ENCODE results near the gene ZNF419.
"Not testable (repeated sequence)": the region's sequence is repeated elsewhere in the genome, so short reads cannot be mapped to it uniquely, and the experiment has no call there.

Gene ZNF419

GRCh38 chr19:57477191-57478008, 10.2 kb upstream of the ZNF419 start, which contains the start of gene ZNF772:
ZNF772 (minus strand) TSS chr19:57477566; CDS start chr19:57477309, 257 bp downstream.
- Histone ChIP-seq H3K36me3 (ENCODE audit: control insufficient read depth, insufficient read depth, low read length) (peaks cover 18% of the 10 kb centered on the region), H3K27ac (ENCODE audit: insufficient read depth, low read length, poor library complexity, severe bottlenecking) (peak within 1 kb of the TSS; percentile 67), H3K9me3 (ENCODE audit: control insufficient read depth, low read length) (peaks cover 42% of the 10 kb centered on the region), H3K4me1 (ENCODE audit: control insufficient read depth, insufficient read depth, low read length, poor library complexity, severe bottlenecking) (no peaks in the 10 kb centered on the region), H3K4me3 (ENCODE audit: insufficient read depth, low read depth, low read length, poor library complexity, severe bottlenecking) (peak within 1 kb of the TSS; percentile 79), H3K27me3 (replicated peaks; ENCODE audit: control insufficient read depth, insufficient read depth, low read length, poor library complexity, severe bottlenecking) (no peaks in the 10 kb centered on the region)
- DNase-seq: peak; percentile 74 to 84 (median 81)

GRCh38 chr19:57488299-57488644, 722 bp downstream of the ZNF419 start:
- H3K36me3 ChIP-seq (ENCODE audit: control insufficient read depth, insufficient read depth, low read length): peaks cover 30% of the 10 kb centered on the region
- H3K4me3 ChIP-seq (ENCODE audit: insufficient read depth, low read depth, low read length, poor library complexity, severe bottlenecking); DNase-seq; H3K4me1 ChIP-seq (ENCODE audit: control insufficient read depth, insufficient read depth, low read length, poor library complexity, severe bottlenecking); H3K9me3 ChIP-seq (ENCODE audit: control insufficient read depth, low read length); H3K27ac ChIP-seq (ENCODE audit: insufficient read depth, low read length, poor library complexity, severe bottlenecking); H3K27me3 ChIP-seq (replicated peaks; ENCODE audit: control insufficient read depth, insufficient read depth, low read length, poor library complexity, severe bottlenecking): not testable (repeated sequence)

GRCh38 chr19:57499332-57499679, 11.8 kb downstream of the ZNF419 start:
- not testable (repeated sequence) for H3K27ac ChIP-seq (ENCODE audit: insufficient read depth, low read length, poor library complexity, severe bottlenecking); H3K27me3 ChIP-seq (replicated peaks; ENCODE audit: control insufficient read depth, insufficient read depth, low read length, poor library complexity, severe bottlenecking); H3K4me1 ChIP-seq (ENCODE audit: control insufficient read depth, insufficient read depth, low read length, poor library complexity, severe bottlenecking); H3K9me3 ChIP-seq (ENCODE audit: control insufficient read depth, low read length); DNase-seq
- H3K36me3 ChIP-seq (ENCODE audit: control insufficient read depth, insufficient read depth, low read length): peaks cover 14% of the 10 kb centered on the region
- H3K4me3 ChIP-seq (ENCODE audit: insufficient read depth, low read depth, low read length, poor library complexity, severe bottlenecking): peak overlapping the region; percentile 61

GRCh38 chr19:57499680-57500395, 12.3 kb downstream of the ZNF419 start, which contains the start of gene ZNF773:
ZNF773 (plus strand) TSS chr19:57499938; CDS start chr19:57500081, 143 bp downstream.
- H3K4me1 ChIP-seq (ENCODE audit: control insufficient read depth, insufficient read depth, low read length, poor library complexity, severe bottlenecking); H3K9me3 ChIP-seq (ENCODE audit: control insufficient read depth, low read length); H3K27me3 ChIP-seq (replicated peaks; ENCODE audit: control insufficient read depth, insufficient read depth, low read length, poor library complexity, severe bottlenecking): not testable (repeated sequence)
- Histone ChIP-seq H3K36me3 (ENCODE audit: control insufficient read depth, insufficient read depth, low read length) (peaks cover 17% of the 10 kb centered on the region), H3K27ac (ENCODE audit: insufficient read depth, low read length, poor library complexity, severe bottlenecking) (peak within 1 kb of the TSS; percentile 74), H3K4me3 (ENCODE audit: insufficient read depth, low read depth, low read length, poor library complexity, severe bottlenecking) (peak within 1 kb of the TSS; percentile 61)
- peak; percentile 86 to 89 (median 88) for DNase-seq

GRCh38 chr19:57500400-57500799, 12.8 kb downstream of the ZNF419 start:
- H3K36me3 ChIP-seq (ENCODE audit: control insufficient read depth, insufficient read depth, low read length): peaks cover 21% of the 10 kb centered on the region
- H3K27me3 ChIP-seq (replicated peaks; ENCODE audit: control insufficient read depth, insufficient read depth, low read length, poor library complexity, severe bottlenecking); H3K4me1 ChIP-seq (ENCODE audit: control insufficient read depth, insufficient read depth, low read length, poor library complexity, severe bottlenecking); H3K27ac ChIP-seq (ENCODE audit: insufficient read depth, low read length, poor library complexity, severe bottlenecking); H3K4me3 ChIP-seq (ENCODE audit: insufficient read depth, low read depth, low read length, poor library complexity, severe bottlenecking); H3K9me3 ChIP-seq (ENCODE audit: control insufficient read depth, low read length); DNase-seq: not testable (repeated sequence)

- no peak overlapping the region for H3K4me3 ChIP-seq (ENCODE audit: insufficient read depth, low read depth, low read length, poor library complexity, severe bottlenecking)
- no peak overlapping the region for H3K27ac ChIP-seq (ENCODE audit: insufficient read depth, low read length, poor library complexity, severe bottlenecking)
- peaks cover 27% of the 10 kb centered on the region for H3K9me3 ChIP-seq (ENCODE audit: control insufficient read depth, low read length)
- peaks cover 44% of the 10 kb centered on the region for H3K36me3 ChIP-seq (ENCODE audit: control insufficient read depth, insufficient read depth, low read length)
- H3K4me1 ChIP-seq (ENCODE audit: control insufficient read depth, insufficient read depth, low read length, poor library complexity, severe bottlenecking): no peaks in the 10 kb centered on the region
- no peaks in the 10 kb centered on the region for H3K27me3 ChIP-seq (replicated peaks; ENCODE audit: control insufficient read depth, insufficient read depth, low read length, poor library complexity, severe bottlenecking)
- DNase-seq: no peak
Observed at GRCh38 chr19:57506163-57506562, 18.6 kb downstream of the ZNF419 start.

- Histone ChIP-seq H3K4me3 (ENCODE audit: insufficient read depth, low read depth, low read length, poor library complexity, severe bottlenecking) (no peak overlapping the region), H3K9me3 (ENCODE audit: control insufficient read depth, low read length) (peaks cover 48% of the 10 kb centered on the region)
Observed at GRCh38 chr19:57511484-57511883, 23.9 kb downstream of the ZNF419 start.

GRCh38 chr19:57512845-57513244, 25.3 kb downstream of the ZNF419 start:
- Histone ChIP-seq H3K36me3 (ENCODE audit: control insufficient read depth, insufficient read depth, low read length) (peaks cover 8% of the 10 kb centered on the region), H3K4me1 (ENCODE audit: control insufficient read depth, insufficient read depth, low read length, poor library complexity, severe bottlenecking) (no peaks in the 10 kb centered on the region), H3K27me3 (replicated peaks; ENCODE audit: control insufficient read depth, insufficient read depth, low read length, poor library complexity, severe bottlenecking) (no peaks in the 10 kb centered on the region), H3K9me3 (ENCODE audit: control insufficient read depth, low read length) (peaks cover 39% of the 10 kb centered on the region), H3K27ac (ENCODE audit: insufficient read depth, low read length, poor library complexity, severe bottlenecking) (no peak overlapping the region), H3K4me3 (ENCODE audit: insufficient read depth, low read depth, low read length, poor library complexity, severe bottlenecking) (no peak overlapping the region)
- DNase-seq: no peak

More at GRCh38 chr19:57511484-57511883, 23.9 kb downstream of the ZNF419 start:
- Histone ChIP-seq H3K4me1 (ENCODE audit: control insufficient read depth, insufficient read depth, low read length, poor library complexity, severe bottlenecking) (no peaks in the 10 kb centered on the region), H3K27ac (ENCODE audit: insufficient read depth, low read length, poor library complexity, severe bottlenecking) (no peak overlapping the region), H3K27me3 (replicated peaks; ENCODE audit: control insufficient read depth, insufficient read depth, low read length, poor library complexity, severe bottlenecking) (no peaks in the 10 kb centered on the region), H3K36me3 (ENCODE audit: control insufficient read depth, insufficient read depth, low read length) (peaks cover 19% of the 10 kb centered on the region)
- no peak for DNase-seq

- Histone ChIP-seq H3K9me3 (ENCODE audit: control insufficient read depth, low read length) (peaks cover 26% of the 10 kb centered on the region), H3K27me3 (replicated peaks; ENCODE audit: control insufficient read depth, insufficient read depth, low read length, poor library complexity, severe bottlenecking) (no peaks in the 10 kb centered on the region), H3K36me3 (ENCODE audit: control insufficient read depth, insufficient read depth, low read length) (peaks cover 8% of the 10 kb centered on the region), H3K4me1 (ENCODE audit: control insufficient read depth, insufficient read depth, low read length, poor library complexity, severe bottlenecking) (no peaks in the 10 kb centered on the region), H3K4me3 (ENCODE audit: insufficient read depth, low read depth, low read length, poor library complexity, severe bottlenecking) (no peak overlapping the region), H3K27ac (ENCODE audit: insufficient read depth, low read length, poor library complexity, severe bottlenecking) (no peak overlapping the region)
- no peak for DNase-seq
Observed at GRCh38 chr19:57515255-57515654, 27.7 kb downstream of the ZNF419 start.

- not testable (repeated sequence) for DNase-seq
- peaks cover 13% of the 10 kb centered on the region for H3K9me3 ChIP-seq (ENCODE audit: control insufficient read depth, low read length)
Observed at GRCh38 chr19:57518021-57518420, 30.5 kb downstream of the ZNF419 start.

More at GRCh38 chr19:57518021-57518420, 30.5 kb downstream of the ZNF419 start:
- not testable (repeated sequence) for H3K27me3 ChIP-seq (replicated peaks; ENCODE audit: control insufficient read depth, insufficient read depth, low read length, poor library complexity, severe bottlenecking); H3K36me3 ChIP-seq (ENCODE audit: control insufficient read depth, insufficient read depth, low read length); H3K4me3 ChIP-seq (ENCODE audit: insufficient read depth, low read depth, low read length, poor library complexity, severe bottlenecking); H3K4me1 ChIP-seq (ENCODE audit: control insufficient read depth, insufficient read depth, low read length, poor library complexity, severe bottlenecking); H3K27ac ChIP-seq (ENCODE audit: insufficient read depth, low read length, poor library complexity, severe bottlenecking)

Data from effector memory CD4-positive, alpha-beta T cell (primary cell).